T-cell (primary cell): Measurements from ENCODE around the gene NR4A1. TPM values are rescaled to one million over a fixed set of nuclear protein-coding genes. Genes with fewer than 3 reads are reported as not detected.

ENCODE experiments used
- ATAC-seq, 4 experiments: fragments of 200-7000 bp in 3 of 4; fragments of 150-1000 bp in 1 of 4; cut with Tn5 transposase; replicated peaks in 1 of 4; 1 replicate in 3 of 4; 2 replicates in 1 of 4; pipeline ENCODE4 v1.10.0; 2021; ENCODE audit warnings: moderate library complexity in 3 of 4, mild to moderate bottlenecking in 2 of 4, moderate number of reproducible peaks in 1 of 4
- CTCF ChIA-PET, 2 donors: fragments of 300-600 bp; sonication (Branson Sonifier 250); formaldehyde crosslinking; loops; one replicate each; lab custom pipeline; 2022; ENCODE audit warnings: antibody characterized with exemption in 2 of 2; lab: Charles Lee
- POLR2A ChIA-PET, 2 donors: fragments of 300-600 bp; sonication (Branson Sonifier 250); formaldehyde crosslinking; loops; one replicate each; lab custom pipeline; 2022; ENCODE audit warnings: antibody characterized with exemption in 2 of 2; lab: Charles Lee
- DNase-seq, 35 experiments: peaks; one replicate each; pipeline versions ENCODE4 v3.0.0 to v3.0.0-alpha.2; 2013 to 2023
- H3K27ac ChIP-seq: one replicate; pipeline ENCODE4 v1.5.1; 2013; ENCODE audit warnings: low read length
- H3K27me3 ChIP-seq, 2 experiments: replicated peaks in 1 of 2; 1 replicate in 1 of 2; 2 replicates in 1 of 2; pipeline versions ENCODE4 v1.6.1 to v1.7.0; 2013; ENCODE audit warnings: low read length in 1 of 2, mixed read lengths in 1 of 2; ENCODE audit not compliant: control insufficient read depth in 2 of 2, insufficient read depth in 2 of 2; ENCODE audit errors: extremely low read depth in 1 of 2
- H3K36me3 ChIP-seq, 2 donors: 1 replicate in 1 of 2; 2 replicates in 1 of 2; pipeline versions ENCODE4 v1.6.1 to v1.7.0; 2013; ENCODE audit warnings: low read length in 1 of 2; ENCODE audit not compliant: control insufficient read depth in 2 of 2, insufficient read depth in 1 of 2; ENCODE audit errors: extremely low read depth in 1 of 2
- H3K4me1 ChIP-seq, 2 experiments: 1 replicate in 1 of 2; 2 replicates in 1 of 2; pipeline versions ENCODE4 v1.6.1 to v1.7.0; 2013; ENCODE audit warnings: low read length in 2 of 2, mixed read lengths in 1 of 2; ENCODE audit not compliant: insufficient read depth in 2 of 2, control insufficient read depth in 1 of 2; ENCODE audit errors: extremely low read depth in 1 of 2
- H3K4me3 ChIP-seq, 2 donors: 1 replicate in 1 of 2; 2 replicates in 1 of 2; pipeline versions ENCODE4 v1.5.1 to v1.7.0; 2013; ENCODE audit warnings: mild to moderate bottlenecking in 2 of 2, low read length in 1 of 2, moderate library complexity in 1 of 2; ENCODE audit not compliant: control insufficient read depth in 1 of 2; ENCODE audit errors: extremely low read depth in 1 of 2
- H3K9me3 ChIP-seq: 2 replicates; pipeline ENCODE4 v1.7.0; 2013
- H3K27ac Mint-ChIP-seq, 2 donors: one replicate each; pipeline ENCODE4 v1.8.0; 2020 to 2021; ENCODE audit warnings: mild to moderate bottlenecking in 2 of 2, mixed read lengths in 2 of 2
- H3K27me3 Mint-ChIP-seq, 2 donors: one replicate each; pipeline ENCODE4 v1.8.0; 2021 to 2022; ENCODE audit warnings: mixed read lengths in 2 of 2
- H3K36me3 Mint-ChIP-seq: one replicate; pipeline ENCODE4 v1.8.0; 2021; ENCODE audit warnings: mixed read lengths
- H3K4me1 Mint-ChIP-seq, 3 donors: one replicate each; pipeline ENCODE4 v1.8.0; 2020 to 2022; ENCODE audit warnings: mixed read lengths in 3 of 3, mild to moderate bottlenecking in 1 of 3
- H3K4me3 Mint-ChIP-seq, 3 donors: one replicate each; pipeline ENCODE4 v1.8.0; 2020 to 2022; ENCODE audit warnings: mild to moderate bottlenecking in 3 of 3, mixed read lengths in 3 of 3, moderate library complexity in 3 of 3
- H3K9me3 Mint-ChIP-seq, 3 donors: one replicate each; pipeline ENCODE4 v1.8.0; 2020 to 2022; ENCODE audit warnings: mixed read lengths in 3 of 3
- WGBS: methylation state at CpG from one replicate; pipeline ENCODE4 v1.1.5; 2013; ENCODE audit warnings: missing lambda C conversion rate; ENCODE audit not compliant: insufficient coverage; 5-methylcytosine and 5-hydroxymethylcytosine counted together
- total RNA-seq, 35 experiments: library from RNA in 6 of 35; stranded (reverse) in 6 of 35; fragments of 120-200 nt in 1 of 35; gene quantifications; one replicate each; pipeline versions ENCODE4 v1.2.1 to v1.2.4 and lab custom pipeline; 2013 to 2026

Gene NR4A1
- total RNA-seq, 5 donors from 2014 or later (not counting 1 experiment from before 2014, with no cell fraction given), result 5.9 to 103 (median 7.3) TPM

DNA sequence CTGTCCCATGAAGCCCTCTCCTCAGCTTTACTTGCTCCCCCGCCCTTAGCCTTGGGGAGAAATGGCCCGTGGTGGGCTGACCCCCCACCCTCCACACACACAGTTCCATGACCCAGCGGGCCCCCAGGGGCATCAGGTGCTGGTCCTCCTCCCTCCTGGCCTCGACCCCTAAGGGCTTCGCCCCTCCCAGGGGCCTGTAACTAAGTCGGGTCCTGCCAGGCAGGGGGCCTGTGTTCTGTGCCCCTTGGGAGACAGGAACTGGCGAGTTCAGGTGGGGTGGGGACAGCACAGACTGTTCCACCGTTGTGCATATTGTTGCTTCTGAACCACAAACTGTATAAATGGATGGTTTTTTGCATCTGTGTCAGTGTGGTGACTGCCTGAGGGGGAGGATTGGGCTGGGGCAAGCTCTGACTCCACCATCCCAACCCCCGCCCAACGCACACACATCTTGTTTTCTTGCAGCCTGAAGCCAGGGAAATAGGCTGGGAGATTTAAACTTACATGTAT, 35.7 kb upstream of the NR4A1 start:
- POLR2A ChIA-PET, result interaction anchor here in 1 of 2 donors (0.8 kb wide), 1 partner anchor 9 kb away, joined by 3 read pairs; the partner anchor contains the start of gene TAMALIN
- WGBS, result 60% methylated on average over 4 of the region's 10 CpGs
- peaks cover 5 to 19% (median 6%) of the 10 kb centered on the region in 3 donors for H3K4me1 Mint-ChIP-seq

DNA sequence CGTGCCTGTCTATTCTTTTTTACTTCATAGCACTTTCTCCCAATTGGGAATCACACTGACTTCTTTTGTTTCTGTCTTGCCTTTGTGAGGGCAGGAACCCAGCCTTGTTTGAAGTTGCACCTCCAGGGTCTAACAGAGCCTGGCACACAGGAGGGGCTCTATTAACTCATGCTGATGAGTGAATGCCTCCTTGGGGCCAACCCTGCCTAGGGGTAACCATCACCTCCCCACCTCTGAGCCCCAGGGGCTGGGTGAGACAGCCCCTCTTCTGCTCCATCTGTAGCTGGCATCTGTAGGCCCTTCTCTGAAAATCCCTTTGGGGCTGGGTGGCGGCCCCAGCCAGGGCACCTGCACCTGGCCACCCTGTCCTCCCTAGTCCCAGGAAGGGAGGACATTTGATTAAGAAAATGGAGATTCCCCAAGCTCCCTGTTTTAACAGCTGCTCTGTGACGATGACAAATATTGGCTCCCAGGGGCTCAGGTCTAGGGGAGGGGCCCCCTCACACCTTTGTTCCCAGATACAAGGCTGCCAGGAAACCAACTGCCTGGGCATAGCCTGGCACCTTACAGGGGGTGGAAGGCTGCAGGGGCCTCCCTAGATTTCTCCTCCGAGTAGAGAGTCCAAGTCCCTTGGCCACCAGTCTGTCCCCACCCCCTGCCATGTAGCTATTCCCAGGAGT, 32.7 kb upstream of the NR4A1 start:
- Mint-ChIP-seq H3K9me3 (no peaks in the 10 kb centered on the region), H3K27me3 (no peaks in the 10 kb centered on the region), H3K4me1 (peaks cover 13 to 25% (median 17%) of the 10 kb centered on the region in 3 donors), H3K27ac (peak overlapping the region in 1 of 2 donors; percentile 49), H3K36me3 (peaks cover 8% of the 10 kb centered on the region), H3K4me3 (peak overlapping the region in 1 of 3 donors; percentile 8)
- no peak overlapping the region for H3K27ac ChIP-seq
- peaks cover 0 to 23% of the 10 kb centered on the region in 2 experiments for H3K4me1 ChIP-seq
- ATAC-seq (no peak), DNase-seq (peak in 1 of 35 experiments; percentile 7)
- no peaks in the 10 kb centered on the region for H3K9me3 ChIP-seq
- ChIA-PET CTCF (interaction anchor here (0.7 to 2.8 kb wide), 4 partner anchors 14 to 180 kb away, joined by 3 to 17 read pairs (median 4); no protein-coding TSS in a partner anchor), POLR2A (interaction anchor here in 1 of 2 donors (1.9 kb wide), 1 partner anchor 12 kb away, joined by 11 read pairs; the partner anchor contains the start of gene TAMALIN)
- H3K27me3 ChIP-seq, result peaks cover 0 to 3% of the 10 kb centered on the region in 2 experiments
- WGBS, result 100% methylated on average over 1 of the region's 4 CpGs
- H3K4me3 ChIP-seq, result no peak overlapping the region
- peaks cover 0 to 5% of the 10 kb centered on the region in 2 donors for H3K36me3 ChIP-seq

More for the DNA sequence above, 35.7 kb upstream of the NR4A1 start:
- peaks cover 0 to 17% of the 10 kb centered on the region in 2 donors for H3K36me3 ChIP-seq
- Mint-ChIP-seq H3K9me3 (no peaks in the 10 kb centered on the region), H3K4me3 (peak overlapping the region in 1 of 3 donors; percentile 6), H3K27ac (peak overlapping the region in 1 of 2 donors; percentile 5), H3K27me3 (no peaks in the 10 kb centered on the region), H3K36me3 (peaks cover 22% of the 10 kb centered on the region)
- H3K9me3 ChIP-seq, result no peaks in the 10 kb centered on the region
- no peak for DNase-seq
- ATAC-seq, result peak in 1 of 4 experiments; percentile 2
- CTCF ChIA-PET, result no interaction called here
- no peak overlapping the region for H3K4me3 ChIP-seq
- no peak overlapping the region for H3K27ac ChIP-seq
- peaks cover 0 to 4% of the 10 kb centered on the region in 2 experiments for H3K4me1 ChIP-seq
- H3K27me3 ChIP-seq, result peaks cover 0 to under 1% of the 10 kb centered on the region in 2 experiments

DNA sequence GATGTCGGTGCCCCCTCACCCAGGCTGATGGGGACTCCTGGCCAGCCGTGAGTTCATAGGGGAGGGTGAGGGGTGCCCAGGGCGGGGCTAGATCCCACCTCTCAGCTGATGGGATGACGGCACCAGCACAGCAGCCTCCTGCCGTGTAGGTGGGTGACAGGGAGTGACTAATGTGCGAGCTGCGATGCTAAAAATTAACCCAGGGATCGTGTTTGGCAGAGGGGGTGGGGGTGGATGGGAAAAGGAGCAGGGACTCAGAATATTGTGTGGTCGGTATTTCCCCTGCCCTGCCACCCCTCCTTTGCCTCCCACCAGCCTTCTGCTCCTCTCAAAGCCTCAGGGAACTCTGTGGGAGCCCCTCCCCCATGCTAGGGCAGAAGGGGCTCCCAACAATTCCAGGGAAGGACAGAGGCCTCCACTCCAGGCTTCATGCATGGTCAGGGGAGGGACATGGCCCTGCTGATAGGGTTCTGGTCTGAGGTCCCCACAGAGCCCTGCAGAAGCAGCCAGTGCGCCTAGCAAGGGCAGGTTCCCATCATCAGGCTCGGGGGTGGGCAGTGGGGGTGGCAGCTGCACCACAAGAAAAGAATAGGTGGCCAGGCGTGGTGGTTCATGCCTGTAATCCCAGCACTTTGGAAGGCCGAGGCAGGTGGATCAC, 32.0 kb upstream of the NR4A1 start:
- ChIA-PET POLR2A (interaction anchor here (0.6 to 1.9 kb wide), 5 partner anchors 11 to 57 kb away, joined by 3 to 11 read pairs (median 5); partner anchors contain the start of gene TAMALIN (in 2 of the 2)), CTCF (interaction anchor here (0.6 to 5.1 kb wide), 8 partner anchors 12 to 179 kb away, joined by 3 to 53 read pairs (median 4); partner anchors contain the start of gene TAMALIN (in 1 of the 2))
- H3K36me3 ChIP-seq, result peaks cover 0 to 5% of the 10 kb centered on the region in 2 donors
- WGBS, result 74% methylated on average over 7 of the region's 13 CpGs
- H3K27ac ChIP-seq, result no peak overlapping the region
- H3K27me3 ChIP-seq, result peaks cover 0 to 3% of the 10 kb centered on the region in 2 experiments
- no peak for ATAC-seq
- Mint-ChIP-seq H3K36me3 (peaks cover under 1% of the 10 kb centered on the region), H3K9me3 (no peaks in the 10 kb centered on the region), H3K27ac (no peak overlapping the region), H3K4me1 (peaks cover 17 to 30% (median 22%) of the 10 kb centered on the region in 3 donors), H3K27me3 (no peaks in the 10 kb centered on the region), H3K4me3 (peak overlapping the region in 1 of 3 donors; percentile 8)
- no peaks in the 10 kb centered on the region for H3K9me3 ChIP-seq
- peaks cover 4 to 29% of the 10 kb centered on the region in 2 experiments for H3K4me1 ChIP-seq
- H3K4me3 ChIP-seq, result no peak overlapping the region
- DNase-seq, result peak in 1 of 35 experiments; percentile 10

GRCh38 chr12:52020539-52021336, 30.5 kb upstream of the NR4A1 start:
- H3K4me3 ChIP-seq, result no peak overlapping the region
- WGBS, result 5% methylated on average over 6 of the region's 9 CpGs
- H3K4me3 Mint-ChIP-seq, result peak overlapping the region in 1 of 3 donors; percentile 81
- no peaks in the 10 kb centered on the region for H3K27me3 Mint-ChIP-seq
- H3K4me1 ChIP-seq, result peaks cover 9 to 44% of the 10 kb centered on the region in 2 experiments
- H3K9me3 Mint-ChIP-seq, result no peaks in the 10 kb centered on the region
- ChIA-PET POLR2A (interaction anchor here (0.6 to 1.9 kb wide), 5 partner anchors 9 to 31 kb away, joined by 3 to 11 read pairs (median 4); partner anchors contain the start of genes TAMALIN (in 2 of the 2) and NR4A1 (in 1 of the 2)), CTCF (interaction anchor here (0.8 to 5.1 kb wide), 13 partner anchors 10 to 65 kb away, joined by 3 to 53 read pairs (median 4); partner anchors contain the start of gene TAMALIN (in 1 of the 2))
- no peak overlapping the region for H3K27ac ChIP-seq
- H3K27me3 ChIP-seq, result peaks cover 0 to 3% of the 10 kb centered on the region in 2 experiments
- no peaks in the 10 kb centered on the region for H3K9me3 ChIP-seq
- peaks cover 0 to under 1% of the 10 kb centered on the region in 2 donors for H3K36me3 ChIP-seq
- ATAC-seq (peak; percentile 34 to 36 (median 34)), DNase-seq (peak in 33 of 35 experiments; percentile 40 to 75 (median 58))
- H3K27ac Mint-ChIP-seq, result peak overlapping the region in 1 of 2 donors; percentile 59
- H3K4me1 Mint-ChIP-seq, result peaks cover 32 to 45% (median 37%) of the 10 kb centered on the region in 3 donors
- no peaks in the 10 kb centered on the region for H3K36me3 Mint-ChIP-seq

- Histone ChIP-seq H3K4me3 (peak overlapping the region; percentile 52 to 55), H3K4me1 (peaks cover 9 to 48% of the 10 kb centered on the region in 2 experiments), H3K27ac (peak overlapping the region; percentile 17), H3K27me3 (peaks cover 0 to 3% of the 10 kb centered on the region in 2 experiments), H3K9me3 (no peaks in the 10 kb centered on the region), H3K36me3 (no peaks in the 10 kb centered on the region)
- CTCF ChIA-PET, result interaction anchor here (0.5 to 5.6 kb wide), 21 partner anchors 10 to 1594 kb away, joined by 3 to 116 read pairs (median 4); partner anchors contain the start of genes ATG101 (in 1 of the 2), CSRNP2 (in 1 of the 2) and TAMALIN (in 1 of the 2)
- POLR2A ChIA-PET, result interaction anchor here (0.5 to 2.4 kb wide), 5 partner anchors 10 to 16 kb away, joined by 3 to 15 read pairs (median 6); partner anchors contain the start of gene TAMALIN (in 2 of the 2)
- ATAC-seq (no peak), DNase-seq (peak in 1 of 35 experiments; percentile 26)
- peak overlapping the region in 1 of 2 donors; percentile 65 for H3K27ac Mint-ChIP-seq
- WGBS, result 9% methylated on average over 14 of the region's 14 CpGs
- no peaks in the 10 kb centered on the region for H3K27me3 Mint-ChIP-seq
- H3K36me3 Mint-ChIP-seq, result no peaks in the 10 kb centered on the region
- peaks cover 37 to 42% (median 41%) of the 10 kb centered on the region in 3 donors for H3K4me1 Mint-ChIP-seq
- H3K9me3 Mint-ChIP-seq, result no peaks in the 10 kb centered on the region
- peak overlapping the region; percentile 74 to 85 (median 81) for H3K4me3 Mint-ChIP-seq
Measured at GRCh38 chr12:52022841-52023181, 28.4 kb upstream of the NR4A1 start.
